Measurements from ENCODE around the gene SLC35E4. TPM values are rescaled to one million over a fixed set of nuclear protein-coding genes. Genes with fewer than 3 reads are reported as not detected.
"Not testable (repeated sequence)": the region's sequence is repeated elsewhere in the genome, so short reads cannot be mapped to it uniquely, and the experiment has no call there.

Gene SLC35E4
- polyA plus RNA-seq, 1 donor, result 3.5 TPM

GRCh38 chr22:30650508-30651116 is 15.0 kb downstream of the SLC35E4 start:
- DNase-seq (ENCODE audit: low read depth), result no peak

GRCh38 chr22:30652852-30653251 is 17.3 kb downstream of the SLC35E4 start:
- no peak for DNase-seq (ENCODE audit: low read depth)

GRCh38 chr22:30654361-30654760 is 18.8 kb downstream of the SLC35E4 start:
- no peak for DNase-seq (ENCODE audit: low read depth)

GRCh38 chr22:30655532-30655931 is 20.0 kb downstream of the SLC35E4 start:
- DNase-seq (ENCODE audit: low read depth), result no peak

- DNase-seq (ENCODE audit: low read depth), result no peak
Observed at GRCh38 chr22:30662040-30662439, 26.5 kb downstream of the SLC35E4 start.

- DNase-seq (ENCODE audit: low read depth), result no peak
Observed at GRCh38 chr22:30664798-30665197, 29.2 kb downstream of the SLC35E4 start.

GRCh38 chr22:30665266-30665665 is 29.7 kb downstream of the SLC35E4 start:
- no peak for DNase-seq (ENCODE audit: low read depth)

GRCh38 chr22:30665786-30666185 is 30.2 kb downstream of the SLC35E4 start:
- no peak for DNase-seq (ENCODE audit: low read depth)

- no peak for DNase-seq (ENCODE audit: low read depth)
Observed at GRCh38 chr22:30667107-30667493, 31.5 kb downstream of the SLC35E4 start.

- DNase-seq (ENCODE audit: low read depth), result peak; percentile 26
Observed at GRCh38 chr22:30667494-30668385, 32.2 kb downstream of the SLC35E4 start, which contains the start of gene DUSP18. Gene DUSP18, minus strand, starts transcription at chr22:30667875. Its CDS starts 3,872 bp downstream, at chr22:30664003.

- DNase-seq (ENCODE audit: low read depth), result no peak
Observed at GRCh38 chr22:30668386-30668710, 32.8 kb downstream of the SLC35E4 start.

GRCh38 chr22:30671071-30671470 is 35.5 kb downstream of the SLC35E4 start:
- no peak for DNase-seq (ENCODE audit: low read depth)

GRCh38 chr22:30673136-30673535 is 37.6 kb downstream of the SLC35E4 start:
- DNase-seq (ENCODE audit: low read depth), result no peak

- DNase-seq (ENCODE audit: low read depth), result no peak
Observed at GRCh38 chr22:30674482-30674881, 38.9 kb downstream of the SLC35E4 start.

- no peak for DNase-seq (ENCODE audit: low read depth)
Observed at GRCh38 chr22:30675436-30675835, 39.9 kb downstream of the SLC35E4 start.

- DNase-seq (ENCODE audit: low read depth), result not testable (repeated sequence)
Observed at GRCh38 chr22:30676565-30676964, 41.0 kb downstream of the SLC35E4 start.

- DNase-seq (ENCODE audit: low read depth), result not testable (repeated sequence)
Observed at GRCh38 chr22:30679895-30680690, 44.5 kb downstream of the SLC35E4 start.

- DNase-seq (ENCODE audit: low read depth), result no peak
Observed at GRCh38 chr22:30680991-30681770, 45.6 kb downstream of the SLC35E4 start.

GRCh38 chr22:30681831-30682230 is 46.2 kb downstream of the SLC35E4 start:
- no peak for DNase-seq (ENCODE audit: low read depth)

GRCh38 chr22:30685178-30685577 is 49.6 kb downstream of the SLC35E4 start:
- no peak for DNase-seq (ENCODE audit: low read depth)

GRCh38 chr22:30687358-30687757 is 51.8 kb downstream of the SLC35E4 start:
- no peak for DNase-seq (ENCODE audit: low read depth)

GRCh38 chr22:30689622-30690021 is 54.0 kb downstream of the SLC35E4 start:
- no peak for DNase-seq (ENCODE audit: low read depth)
